ENCODE data around the gene APP. TPM values are rescaled to one million over a fixed set of nuclear protein-coding genes. Genes with fewer than 3 reads are reported as not detected.

Gene APP
- total RNA-seq, 2 donors from 2014 or later: 460 to 557 TPM

- H3K4me3 Mint-ChIP-seq: no peak overlapping the region
- Histone ChIP-seq H3K27ac (ENCODE audit: low read depth, low read length) (no peak overlapping the region), H3K36me3 (ENCODE audit: control insufficient read depth, insufficient read depth, low read length) (no peaks in the 10 kb centered on the region), H3K9me3 (ENCODE audit: control insufficient read depth, low read length) (peaks cover 74% of the 10 kb centered on the region), H3K27me3 (ENCODE audit: control insufficient read depth, insufficient read depth, low read length, poor library complexity, severe bottlenecking) (no peaks in the 10 kb centered on the region), H3K9ac (ENCODE audit: extremely low read depth, low read length, poor library complexity, severe bottlenecking) (no peak overlapping the region), H3K4me3 (ENCODE audit: low read length) (peak overlapping the region; percentile 68), H3K4me1 (ENCODE audit: control insufficient read depth, insufficient read depth, low read length) (no peaks in the 10 kb centered on the region)
- H3K27me3 Mint-ChIP-seq (ENCODE audit: insufficient read depth): no peaks in the 10 kb centered on the region
- DNase-seq: no peak
- no peaks in the 10 kb centered on the region for H3K4me1 Mint-ChIP-seq
- H3K36me3 Mint-ChIP-seq (ENCODE audit: low read depth): peaks cover 15% of the 10 kb centered on the region
- H3K27ac Mint-ChIP-seq: no peak overlapping the region
- no peak for TF ChIP-seq CTCF (conservative IDR thresholded peaks at IDR 0.05)
- 93 to 95% methylated on average over 2 to 3 of the region's 3 CpGs for WGBS, 2 experiments (ENCODE audit: insufficient coverage in 1 of 2, insufficient read length in 1 of 2)
- peaks cover 46% of the 10 kb centered on the region for H3K9me3 Mint-ChIP-seq
These were observed 336.2 kb downstream of the APP start for GRCh38 chr21:25834381-25834780.

DNA sequence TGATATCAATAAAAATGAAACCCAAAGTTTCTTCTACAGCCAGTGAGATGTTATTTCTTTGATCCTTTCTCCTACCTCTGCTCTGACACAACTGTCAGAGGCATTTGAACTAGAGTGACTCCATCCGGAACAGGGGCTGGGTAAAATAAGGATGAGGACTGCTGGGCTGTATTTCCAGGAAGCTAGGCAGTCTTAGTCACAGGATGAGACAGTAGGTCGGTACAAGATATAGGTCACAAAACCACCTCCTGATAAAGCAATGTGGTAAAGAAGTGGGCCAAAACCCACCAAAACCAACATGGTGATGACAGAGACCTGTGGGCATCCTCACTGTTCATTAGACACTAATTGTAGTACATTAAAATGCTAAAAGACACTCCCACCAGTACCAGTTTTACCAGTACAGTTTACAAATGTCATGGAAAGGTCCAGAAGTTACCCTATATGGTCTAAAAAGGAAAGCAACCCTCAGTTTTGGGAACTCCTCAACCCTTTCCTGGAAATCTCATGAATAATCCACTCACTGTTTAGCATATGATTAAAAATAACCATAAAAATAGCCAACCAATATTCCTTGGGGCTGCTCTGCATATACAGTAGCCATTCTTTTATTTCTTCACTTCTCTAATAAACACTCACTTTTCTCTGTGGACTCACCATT, 339.1 kb downstream of the APP start:
- no peak overlapping the region for H3K4me3 ChIP-seq (ENCODE audit: low read length)
- peaks cover 12% of the 10 kb centered on the region for H3K27me3 ChIP-seq (ENCODE audit: control insufficient read depth, insufficient read depth, low read length, poor library complexity, severe bottlenecking)
- H3K36me3 ChIP-seq (ENCODE audit: control insufficient read depth, insufficient read depth, low read length): no peaks in the 10 kb centered on the region
- H3K4me3 Mint-ChIP-seq: no peak overlapping the region
- TF ChIP-seq CTCF (conservative IDR thresholded peaks at IDR 0.05): no peak
- peaks cover 4% of the 10 kb centered on the region for H3K27me3 Mint-ChIP-seq (ENCODE audit: insufficient read depth)
- peaks cover 50% of the 10 kb centered on the region for H3K9me3 ChIP-seq (ENCODE audit: control insufficient read depth, low read length)
- no peaks in the 10 kb centered on the region for H3K4me1 Mint-ChIP-seq
- peaks cover 15% of the 10 kb centered on the region for H3K36me3 Mint-ChIP-seq (ENCODE audit: low read depth)
- 89 to 100% methylated on average over 1 to 2 of the region's 2 CpGs for WGBS, 2 experiments (ENCODE audit: insufficient coverage in 1 of 2, insufficient read length in 1 of 2)
- no peak overlapping the region for H3K9ac ChIP-seq (ENCODE audit: extremely low read depth, low read length, poor library complexity, severe bottlenecking)
- no peak overlapping the region for H3K27ac Mint-ChIP-seq
- no peak for DNase-seq
- H3K4me1 ChIP-seq (ENCODE audit: control insufficient read depth, insufficient read depth, low read length): no peaks in the 10 kb centered on the region
- H3K27ac ChIP-seq (ENCODE audit: low read depth, low read length): no peak overlapping the region
- peaks cover 36% of the 10 kb centered on the region for H3K9me3 Mint-ChIP-seq

All from endodermal cell (in vitro differentiated cells).